HuH-7.5 (cell line): Measurements from ENCODE around the gene DESI2.
"Not testable (repeated sequence)": the region's sequence is repeated elsewhere in the genome, so short reads cannot be mapped to it uniquely, and the experiment has no call there.

Source experiments
- DNase-seq: peaks from one replicate; pipeline ENCODE4 v3.0.0; 2011; ENCODE audit warnings: low spot score

DESI2 gene

GRCh38 chr1:244654108-244655038, 1.4 kb downstream of the DESI2 start:
- no peak for DNase-seq

- no peak for DNase-seq
Measured at GRCh38 chr1:244655186-244655585, 2.3 kb downstream of the DESI2 start.

- DNase-seq, result no peak
Measured at GRCh38 chr1:244657421-244657820, 4.5 kb downstream of the DESI2 start.

- no peak for DNase-seq
Measured at GRCh38 chr1:244659694-244660093, 6.8 kb downstream of the DESI2 start.

- no peak for DNase-seq
Measured at GRCh38 chr1:244660595-244660994, 7.7 kb downstream of the DESI2 start.

- DNase-seq, result not testable (repeated sequence)
Measured at GRCh38 chr1:244661569-244662312, 8.8 kb downstream of the DESI2 start.

GRCh38 chr1:244662599-244662998, 9.7 kb downstream of the DESI2 start:
- DNase-seq, result no peak

- DNase-seq, result no peak
Measured at GRCh38 chr1:244664353-244664752, 11.4 kb downstream of the DESI2 start.

GRCh38 chr1:244665771-244666217, 12.9 kb downstream of the DESI2 start:
- no peak for DNase-seq

GRCh38 chr1:244666672-244667418, 13.9 kb downstream of the DESI2 start:
- DNase-seq, result not testable (repeated sequence)

GRCh38 chr1:244667797-244668196, 14.9 kb downstream of the DESI2 start:
- no peak for DNase-seq

GRCh38 chr1:244672946-244673682, 20.2 kb downstream of the DESI2 start:
- no peak for DNase-seq

- DNase-seq, result no peak
Measured at GRCh38 chr1:244674446-244674845, 21.5 kb downstream of the DESI2 start.

GRCh38 chr1:244675167-244675566, 22.2 kb downstream of the DESI2 start:
- DNase-seq, result no peak

GRCh38 chr1:244678697-244679096, 25.8 kb downstream of the DESI2 start:
- no peak for DNase-seq

- no peak for DNase-seq
Measured at GRCh38 chr1:244680667-244681066, 27.7 kb downstream of the DESI2 start.

- DNase-seq, result not testable (repeated sequence)
Measured at GRCh38 chr1:244682087-244682486, 29.2 kb downstream of the DESI2 start.

GRCh38 chr1:244695937-244696336, 43.0 kb downstream of the DESI2 start:
- no peak for DNase-seq

- no peak for DNase-seq
Measured at GRCh38 chr1:244699741-244700140, 46.8 kb downstream of the DESI2 start.

- DNase-seq, result no peak
Measured at GRCh38 chr1:244700808-244701207, 47.9 kb downstream of the DESI2 start.

- DNase-seq, result no peak
Measured at GRCh38 chr1:244702620-244703019, 49.7 kb downstream of the DESI2 start.

GRCh38 chr1:244704107-244704506, 51.2 kb downstream of the DESI2 start:
- no peak for DNase-seq
